Activated T-helper 1 cell treated with anti-CD3 and anti-CD28 coated beads, Interleukin-2, amount 50 U/mL, for 16 hours (primary cell): ENCODE measurements around the gene ATAT1.

Experiments
- DNase-seq, 2 donors: peaks; one replicate each; pipeline ENCODE4 v3.0.0-alpha.2; 2020; ENCODE audit warnings: low read depth in 1 of 2, low spot score in 1 of 2

ATAT1 gene

DNA sequence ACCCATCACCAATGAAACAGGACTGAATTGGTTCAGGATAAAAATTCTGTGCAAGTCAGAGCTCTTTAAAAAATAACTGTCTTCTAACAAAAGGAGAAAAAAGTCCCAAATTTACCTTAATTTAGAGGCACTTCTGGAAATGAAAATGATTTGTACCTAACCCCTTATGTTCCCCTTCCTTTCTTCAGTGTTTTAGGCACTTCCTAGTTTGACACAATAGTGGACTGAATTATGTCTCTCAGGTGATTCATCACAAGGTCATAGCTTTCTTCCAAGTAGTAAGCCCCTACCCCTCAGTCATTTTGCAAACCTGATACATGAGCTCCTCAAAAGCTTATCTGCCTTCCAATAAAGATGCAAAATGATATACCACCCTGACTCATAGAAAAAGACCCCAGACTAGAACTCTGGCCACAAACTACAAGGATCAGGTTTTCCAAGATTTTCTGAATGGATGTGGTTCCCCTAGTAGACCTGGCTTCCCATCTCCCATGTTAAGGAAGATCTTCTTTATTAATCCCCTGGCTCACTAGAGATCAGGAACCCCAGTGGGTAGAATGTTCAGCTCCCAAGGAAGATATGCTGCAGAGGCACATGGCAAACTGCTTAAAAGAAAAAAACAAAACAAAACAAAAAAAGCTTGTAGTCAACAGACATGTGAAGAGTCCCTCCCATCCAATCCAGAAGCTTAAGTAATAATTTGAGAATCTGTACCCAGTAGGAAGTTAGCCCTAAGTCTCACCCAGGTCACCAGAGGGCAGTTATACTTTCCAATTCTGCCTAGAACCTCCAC is 13.2 kb upstream of the ATAT1 start:
- no peak for DNase-seq

DNA sequence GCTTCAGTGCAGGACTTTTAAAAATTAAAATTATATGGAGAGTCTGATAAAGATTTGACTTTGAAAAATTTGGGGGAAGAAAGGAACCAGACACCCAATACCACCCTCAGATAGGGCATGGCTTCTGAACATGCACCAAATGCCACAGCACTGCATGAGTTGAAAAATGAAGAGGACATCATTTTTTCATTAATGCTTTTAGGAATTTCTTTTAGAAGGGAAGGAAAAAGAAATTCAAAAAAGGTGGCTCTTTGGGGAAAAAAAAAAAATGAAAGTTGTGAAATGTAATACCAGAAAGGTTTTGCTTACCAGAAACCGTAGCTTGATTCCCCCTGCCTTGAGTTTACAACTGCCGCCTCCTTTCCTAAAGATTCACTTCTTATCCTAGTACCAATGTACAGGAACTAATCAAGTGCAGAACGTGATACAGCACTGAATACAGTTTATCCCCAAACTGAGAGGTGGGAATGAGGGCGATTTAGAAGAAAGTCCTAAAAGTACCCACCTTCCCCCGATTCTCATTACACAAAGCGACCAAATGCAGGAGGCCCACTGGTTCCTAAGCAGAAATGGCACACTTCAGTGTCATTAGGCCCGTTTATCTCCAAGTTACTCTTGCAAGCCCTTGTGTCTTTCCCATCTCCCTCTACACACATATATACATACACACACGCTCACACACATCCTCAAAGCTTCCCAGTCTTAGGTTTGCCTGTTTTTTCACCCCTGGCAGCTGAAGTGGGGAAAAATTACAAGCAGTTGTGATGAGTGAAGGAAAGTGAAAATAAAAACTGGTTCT is 12.4 kb upstream of the ATAT1 start:
- DNase-seq = no peak

DNA sequence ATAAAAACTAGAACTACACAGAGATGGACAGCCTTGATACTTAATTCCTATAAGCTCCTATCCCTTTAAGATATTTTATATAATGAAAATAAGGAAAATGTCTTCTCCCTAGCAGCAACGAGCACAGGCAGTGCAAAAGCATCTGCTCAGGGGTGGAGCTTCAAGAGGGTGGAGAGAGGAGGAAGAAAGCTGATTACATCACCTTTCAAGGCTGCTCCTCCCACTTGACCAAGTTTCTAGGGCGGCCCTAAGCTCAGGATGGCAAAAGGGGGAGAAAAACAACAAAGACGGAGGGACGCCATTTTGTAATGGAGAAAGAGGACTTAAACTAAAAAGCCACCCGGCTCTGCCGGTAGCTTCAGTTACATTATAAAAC is 11.8 kb upstream of the ATAT1 start:
- peak; percentile 53 to 71 for DNase-seq

DNA sequence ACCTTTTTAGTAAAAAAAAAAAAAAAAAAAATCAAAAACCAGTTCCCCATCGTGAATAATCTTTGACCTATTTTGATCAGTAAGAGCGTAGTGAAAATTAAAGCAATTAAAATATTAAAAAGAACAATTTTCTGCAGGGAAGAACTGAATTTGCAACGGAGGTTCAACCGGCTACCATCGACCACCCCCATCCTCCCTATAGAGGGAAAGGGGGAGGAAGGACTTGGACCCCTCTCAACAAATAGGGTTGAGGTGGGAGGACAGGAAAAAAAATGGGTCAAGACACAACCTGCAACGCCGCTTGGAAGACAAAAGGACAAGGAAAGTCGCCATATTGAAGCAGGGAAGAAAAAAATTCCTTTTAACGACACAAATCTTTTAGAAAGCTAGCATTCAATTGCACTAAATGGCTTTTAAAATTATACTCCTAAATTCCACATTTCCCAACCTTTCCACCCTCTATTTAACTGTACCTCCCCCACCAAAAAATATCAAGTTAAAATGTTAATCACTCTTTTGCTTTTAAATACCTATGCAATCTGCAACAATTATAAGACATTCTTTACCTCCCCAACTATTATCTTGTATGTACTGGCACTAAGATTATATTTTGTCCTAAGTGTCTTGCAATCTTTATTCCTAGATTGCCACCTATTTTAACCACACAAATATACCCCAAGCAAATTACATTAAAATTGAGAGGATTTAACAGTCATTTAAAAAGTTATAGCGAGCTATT is 11.3 kb upstream of the ATAT1 start:
- DNase-seq = no peak

DNA sequence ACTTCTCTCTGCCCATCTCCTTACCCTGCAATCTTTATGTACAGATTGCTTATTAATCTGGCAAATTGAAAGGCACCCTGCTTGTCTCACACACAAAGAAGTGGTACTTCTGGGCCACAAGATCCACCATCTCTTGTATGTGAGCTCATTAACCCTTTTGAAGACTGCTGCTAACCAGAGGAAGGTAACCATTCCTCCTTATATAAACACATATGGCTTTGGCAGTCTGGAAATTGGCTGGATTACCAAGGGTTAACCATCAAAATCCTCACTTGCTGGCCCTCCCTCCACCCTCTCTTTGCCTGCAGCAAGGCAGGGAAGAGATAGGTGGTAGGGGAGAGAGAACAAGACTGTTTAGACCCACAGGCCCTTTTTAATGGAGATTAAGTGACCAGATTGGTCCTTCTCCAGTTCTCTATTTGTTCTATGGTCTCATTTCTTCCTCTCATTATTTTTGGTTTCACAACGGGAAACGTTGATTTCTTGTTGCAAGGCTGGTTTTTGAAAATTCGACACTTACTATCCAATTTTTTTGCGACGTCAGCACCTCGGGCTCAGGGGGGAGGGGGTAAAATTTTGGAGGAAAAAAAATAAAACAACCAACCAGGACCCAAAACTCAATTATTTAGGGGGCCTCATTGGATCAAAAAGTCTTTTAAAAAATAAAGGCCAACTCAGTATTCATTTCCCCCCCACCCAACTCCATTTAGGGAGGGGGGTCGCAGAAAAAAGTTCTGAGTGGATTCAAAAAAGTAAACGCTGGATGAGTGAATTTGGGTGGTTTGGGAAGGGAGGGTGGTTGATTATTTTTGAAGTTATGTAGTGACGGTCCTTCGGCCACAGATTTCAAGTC is 10.5 kb upstream of the ATAT1 start:
- DNase-seq = no peak

DNA sequence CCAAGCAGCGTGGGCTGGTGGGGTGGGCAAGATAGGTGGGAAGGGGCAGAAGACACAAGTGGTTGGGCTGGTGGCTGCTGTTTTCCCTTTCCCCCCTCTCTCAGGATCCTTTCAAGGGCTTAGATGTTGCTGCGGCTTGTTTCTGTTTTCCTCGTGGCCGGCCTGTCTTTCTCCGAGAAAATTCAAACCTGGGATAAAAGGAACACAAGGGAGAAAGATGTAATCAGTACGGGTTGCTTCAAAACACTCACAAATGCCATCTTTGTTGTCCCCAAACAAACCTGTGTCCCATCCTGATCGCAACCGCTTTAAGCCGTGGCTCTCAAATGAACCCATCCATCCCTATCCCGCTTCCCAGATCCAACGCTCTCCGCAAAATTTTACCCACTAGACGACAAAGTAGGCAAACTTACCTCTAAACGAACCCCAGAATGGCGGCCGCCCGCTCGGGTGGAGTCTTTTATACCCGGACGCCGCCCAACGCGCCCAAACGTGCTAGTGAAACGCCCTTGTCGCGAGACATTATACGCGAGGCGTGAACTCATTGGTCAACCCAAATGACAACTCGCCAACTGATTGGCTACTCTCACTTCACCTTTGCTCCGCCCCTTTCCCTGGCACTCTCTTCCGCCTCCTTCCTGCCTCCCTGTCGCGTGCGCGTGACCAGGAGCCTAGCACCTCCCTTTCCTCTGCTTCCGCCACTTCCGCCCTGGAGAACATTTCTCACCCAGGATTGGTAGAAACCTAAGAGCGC is 9.7 kb upstream of the ATAT1 start, which contains the start of gene PPP1R10:
Gene PPP1R10 (minus strand): TSS at position 433 of the 754 bp plus-strand sequence. CDS start 7,299 bp downstream, outside the sequence.
- DNase-seq = peak; percentile 92 to 96

DNA sequence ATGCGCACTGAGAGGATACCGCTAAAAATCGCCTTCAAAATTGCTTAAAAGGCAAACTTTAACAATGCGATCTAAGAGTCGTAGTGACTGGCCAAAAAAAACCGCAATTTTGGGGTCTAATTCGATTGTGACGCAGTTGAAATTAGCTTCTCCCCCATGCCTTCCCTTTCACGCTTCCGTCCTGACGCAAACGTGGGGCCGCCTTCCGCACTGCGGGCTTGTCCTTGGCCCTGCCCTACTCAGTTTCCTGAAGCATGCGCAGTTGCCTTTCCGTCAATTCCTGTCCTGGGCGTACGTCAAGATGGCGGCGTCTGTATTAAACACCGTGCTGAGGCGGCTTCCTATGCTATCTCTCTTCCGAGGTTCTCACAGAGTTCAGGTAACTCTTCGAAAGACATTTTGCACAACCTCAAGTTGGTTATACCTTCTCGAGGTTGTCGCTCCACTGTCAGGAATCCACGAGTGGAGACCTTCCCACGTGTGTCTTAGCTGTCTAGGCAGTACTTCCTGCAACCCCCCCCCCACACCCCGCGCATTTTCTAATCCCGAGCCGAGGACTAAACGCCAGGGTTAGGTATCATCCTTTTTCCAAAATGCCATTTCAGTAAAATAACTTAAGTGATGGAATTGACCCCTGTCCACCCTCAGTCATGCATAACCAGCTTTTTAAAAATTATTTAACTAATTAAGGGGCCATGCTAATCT is 9.0 kb upstream of the ATAT1 start, which contains the start of gene MRPS18B:
Gene MRPS18B (plus strand): TSS at position 276 of the 705 bp plus-strand sequence. CDS start 26 bp downstream, at position 302.
- DNase-seq = peak; percentile 91 to 96

DNA sequence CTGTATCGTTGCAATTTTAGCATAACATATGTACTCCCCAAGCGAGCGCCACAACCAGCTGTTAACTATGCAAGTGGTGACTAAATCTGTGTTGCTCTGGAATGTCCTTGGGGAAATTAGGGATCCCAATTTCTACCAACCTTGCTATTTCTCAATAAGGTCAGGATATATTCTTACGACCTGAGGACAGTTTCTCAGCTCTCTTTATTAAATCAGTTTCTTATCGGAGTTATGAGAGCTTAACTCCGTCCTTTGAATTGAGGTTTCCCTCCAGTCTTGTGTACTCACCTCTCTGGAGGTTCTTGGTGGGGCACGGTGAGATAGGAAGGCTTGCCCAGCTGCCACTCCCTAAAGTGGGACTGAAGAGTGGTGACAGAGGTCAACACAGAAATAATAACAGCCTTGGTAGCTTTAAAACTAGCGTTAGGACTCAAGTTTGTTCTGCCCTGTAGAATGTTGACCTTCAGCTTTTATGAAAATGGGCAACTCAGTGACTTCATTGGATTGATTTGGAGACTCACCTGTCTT is 8.3 kb upstream of the ATAT1 start:
- no peak for DNase-seq

DNA sequence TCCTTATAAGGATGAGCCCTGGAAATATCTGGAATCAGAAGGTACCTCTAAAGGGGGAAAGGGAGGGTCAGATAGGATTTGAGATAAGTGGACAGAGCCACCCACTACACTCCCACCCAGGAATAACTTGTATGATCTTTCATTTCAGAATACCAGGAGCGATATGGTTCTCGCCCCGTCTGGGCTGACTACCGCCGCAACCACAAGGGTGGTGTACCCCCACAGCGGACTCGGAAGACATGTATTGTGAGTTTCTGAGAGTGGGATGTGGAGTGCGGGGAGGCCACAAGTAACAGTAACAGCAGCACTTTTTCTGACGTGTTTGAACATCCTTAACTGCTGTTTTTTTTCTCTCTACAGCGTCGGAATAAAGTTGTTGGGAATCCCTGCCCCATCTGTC is 7.1 kb upstream of the ATAT1 start:
- no peak for DNase-seq

DNA sequence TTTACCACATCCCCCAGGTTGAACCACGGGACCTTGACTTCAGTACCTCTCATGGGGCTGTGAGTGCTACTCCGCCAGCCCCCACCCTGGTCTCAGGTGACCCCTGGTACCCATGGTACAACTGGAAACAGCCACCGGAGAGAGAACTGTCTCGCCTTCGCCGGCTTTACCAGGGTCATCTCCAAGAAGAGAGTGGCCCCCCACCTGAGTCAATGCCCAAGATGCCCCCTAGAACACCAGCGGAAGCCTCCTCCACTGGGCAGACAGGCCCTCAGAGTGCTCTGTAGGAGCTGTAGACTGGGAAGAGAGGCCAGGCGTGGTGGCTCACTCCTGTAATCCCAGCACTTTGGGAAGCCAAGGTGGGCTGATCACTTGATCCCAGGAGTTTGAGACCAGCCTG is 1.2 kb upstream of the ATAT1 start:
- no peak for DNase-seq

DNA sequence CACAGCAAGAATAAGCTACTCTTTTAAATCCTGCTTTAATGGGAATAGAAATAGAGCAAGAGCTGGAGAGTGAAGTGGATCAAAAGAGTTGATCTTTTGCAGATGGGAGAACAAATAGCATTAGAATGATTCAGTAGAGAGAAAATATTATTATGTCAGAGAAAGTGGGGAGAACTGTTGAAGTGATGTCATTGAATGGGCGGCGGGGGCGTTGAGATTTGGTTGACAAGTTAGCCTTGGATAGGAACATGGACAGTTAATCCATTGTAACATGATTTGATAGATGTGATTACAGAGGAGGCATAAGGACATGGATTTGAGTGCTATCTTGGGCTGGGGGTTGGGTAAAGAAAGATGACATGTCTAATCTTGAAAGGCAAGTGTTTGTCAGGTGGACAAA is 9.2 kb downstream of the ATAT1 start:
- DNase-seq = no peak

DNA sequence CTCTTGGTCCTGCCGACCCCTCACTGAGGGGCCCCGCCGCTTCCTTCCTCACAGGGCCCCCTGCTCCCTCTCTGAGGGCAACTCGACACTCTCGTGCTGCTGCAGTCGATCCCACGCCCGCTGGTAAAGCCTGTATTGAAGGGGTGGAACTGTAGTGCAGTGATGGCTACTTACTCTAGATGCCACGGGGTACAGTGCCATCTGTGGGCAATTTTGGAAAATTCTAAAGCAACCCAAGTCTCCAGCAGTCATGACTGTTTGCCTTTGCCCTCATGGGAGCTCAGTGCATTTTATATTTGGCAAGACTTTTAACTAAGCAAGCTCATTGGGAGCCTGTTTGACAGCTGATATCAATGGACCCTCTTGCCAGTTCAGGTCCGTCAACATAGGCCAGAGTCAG is 13.8 kb downstream of the ATAT1 start:
- DNase-seq = no peak

DNA sequence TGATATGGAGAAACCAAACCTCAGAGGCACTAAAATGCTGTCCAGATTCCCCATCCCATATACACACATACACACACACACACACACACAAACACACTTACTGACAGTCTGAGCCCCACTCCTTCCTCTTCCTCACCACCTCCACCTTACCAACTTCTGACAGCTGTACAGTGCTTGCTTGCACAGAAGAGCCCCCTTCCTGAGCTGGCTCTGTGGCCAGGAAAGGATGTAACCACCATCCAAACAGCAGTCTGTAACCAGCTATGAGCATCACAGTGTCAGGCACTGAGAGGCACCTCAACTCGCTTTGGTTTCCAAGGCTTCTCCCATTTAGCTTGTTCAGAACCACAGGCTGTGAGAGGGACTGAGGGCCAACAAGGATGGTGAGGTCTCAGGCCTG is 14.4 kb downstream of the ATAT1 start:
- no peak for DNase-seq

DNA sequence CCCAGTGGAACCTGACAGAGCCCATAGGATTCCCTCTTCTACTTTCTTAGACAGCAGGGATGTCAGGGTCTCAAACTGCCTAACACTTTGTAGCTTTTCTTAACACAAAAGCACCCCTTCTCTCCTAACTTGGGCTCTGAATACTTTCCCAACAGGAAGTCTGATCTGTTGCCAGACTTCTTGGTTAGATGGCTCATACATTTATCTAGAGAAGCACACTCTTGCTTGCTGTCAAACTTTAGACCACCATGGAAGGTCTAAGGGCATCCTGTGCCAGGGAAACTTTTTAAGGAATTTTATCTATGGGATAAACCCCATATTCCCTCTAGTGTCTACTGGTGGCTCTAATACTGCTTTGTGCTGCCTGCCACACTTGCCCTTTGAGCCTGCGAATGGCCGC is 17.0 kb downstream of the ATAT1 start:
- DNase-seq = no peak

DNA sequence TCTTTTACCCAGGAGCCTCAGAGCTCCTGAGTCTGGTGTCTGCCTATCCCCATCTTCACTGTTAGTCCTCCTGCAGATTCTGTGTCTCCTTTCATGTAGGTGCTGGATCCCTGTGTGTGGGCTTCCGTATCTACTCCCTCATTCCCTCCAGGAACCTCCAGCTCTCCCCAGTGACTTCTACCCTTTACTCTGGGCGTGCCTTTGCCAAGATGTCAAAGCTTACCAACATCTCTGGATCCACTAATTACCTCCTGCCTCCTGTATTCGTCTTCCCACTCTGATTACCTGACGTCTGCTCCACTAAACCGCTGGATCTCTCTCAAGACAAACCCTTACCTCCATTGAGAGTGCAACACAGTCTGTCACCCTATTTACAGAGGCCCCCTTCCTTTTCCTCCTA is 18.1 kb downstream of the ATAT1 start:
- DNase-seq = no peak

DNA sequence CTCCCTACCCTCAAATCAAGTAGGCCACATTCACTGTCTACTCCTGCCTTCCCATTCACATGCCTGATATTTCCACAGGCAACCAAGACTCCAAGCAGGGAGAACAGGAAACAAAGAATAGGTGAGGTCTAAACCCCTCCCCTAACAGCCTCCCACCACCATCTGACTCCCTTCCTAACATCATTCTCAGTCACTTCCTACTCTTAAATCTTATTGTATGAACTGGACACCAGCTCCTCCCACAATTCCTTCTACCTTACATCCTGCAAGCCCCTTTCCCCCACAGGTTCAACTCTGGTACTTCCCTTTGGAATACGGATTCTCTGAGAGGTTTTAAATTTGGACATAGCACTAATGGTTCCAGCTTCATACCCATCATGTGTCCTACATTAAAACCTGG is 19.3 kb downstream of the ATAT1 start:
- no peak for DNase-seq

DNA sequence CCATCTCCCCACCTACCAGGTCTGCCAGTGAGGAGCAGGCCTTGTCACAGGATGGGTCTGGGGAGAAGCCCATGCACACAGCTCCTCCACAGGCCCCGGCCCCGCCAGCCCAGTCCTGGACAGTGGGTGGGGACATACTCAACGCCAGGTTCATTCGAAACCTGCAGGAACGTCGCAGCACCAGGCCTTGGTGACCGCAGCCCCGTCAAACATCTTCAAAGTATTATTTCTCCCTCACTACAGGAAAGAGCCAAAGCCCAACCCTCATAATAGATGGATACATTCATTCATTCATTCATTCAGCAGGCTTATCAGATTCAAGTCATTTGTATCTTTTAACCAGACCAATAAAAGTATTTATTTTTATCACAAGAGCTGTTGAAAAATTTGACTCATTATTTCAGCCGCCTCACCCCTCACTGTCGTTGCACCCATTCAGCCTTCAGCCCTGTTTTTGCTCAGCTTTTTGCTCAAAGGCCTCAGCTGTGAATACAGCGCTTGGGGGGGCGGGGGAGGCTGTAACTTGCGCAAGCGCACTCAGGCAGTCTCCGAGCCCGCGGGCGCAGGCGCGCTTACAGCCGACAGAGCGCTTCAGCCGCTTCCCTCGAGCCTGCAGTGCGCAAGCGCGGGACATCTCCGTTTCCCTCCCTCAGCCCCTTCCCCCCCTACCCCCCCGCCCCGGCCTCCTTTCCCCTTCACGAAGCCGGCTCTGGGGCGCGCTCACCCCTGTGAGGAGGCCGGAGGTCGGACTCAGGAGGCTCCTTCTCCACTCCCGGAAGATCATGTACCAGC is 20.0 kb downstream of the ATAT1 start, which contains the start of gene C6orf136:
Gene C6orf136 (plus strand): TSS at position 684 of the 792 bp plus-strand sequence. CDS start 99 bp downstream, at position 783.
- DNase-seq = peak; percentile 83 to 91
